HL-60 (cell line): Measurements from ENCODE around the gene LIMS2.

Source experiments
- GABPA ChIP-seq: IDR thresholded peaks from 2 replicates; pipeline ENCODE4 v1.6.1; 2012; ENCODE audit warnings: low read depth
- POLR2AphosphoS5 ChIP-seq: IDR thresholded peaks from 2 replicates; pipeline ENCODE4 v1.6.1; 2012; ENCODE audit warnings: low read depth
- REST ChIP-seq: IDR thresholded peaks from 2 replicates; pipeline ENCODE4 v1.6.1; 2012; ENCODE audit warnings: low read depth; ENCODE audit not compliant: insufficient replicate concordance
- SPI1 ChIP-seq: IDR thresholded peaks from 2 replicates; pipeline ENCODE4 v1.6.1; 2012; ENCODE audit warnings: low read depth, mild to moderate bottlenecking, borderline replicate concordance
- TF ChIP-seq, protein P1 (sequence below): IDR thresholded peaks from one replicate; pipeline ENCODE4 v1.5.1; 2011; ENCODE audit warnings: low read length, control low read depth, inconsistent platforms; ENCODE audit not compliant: insufficient read depth

DNA sequence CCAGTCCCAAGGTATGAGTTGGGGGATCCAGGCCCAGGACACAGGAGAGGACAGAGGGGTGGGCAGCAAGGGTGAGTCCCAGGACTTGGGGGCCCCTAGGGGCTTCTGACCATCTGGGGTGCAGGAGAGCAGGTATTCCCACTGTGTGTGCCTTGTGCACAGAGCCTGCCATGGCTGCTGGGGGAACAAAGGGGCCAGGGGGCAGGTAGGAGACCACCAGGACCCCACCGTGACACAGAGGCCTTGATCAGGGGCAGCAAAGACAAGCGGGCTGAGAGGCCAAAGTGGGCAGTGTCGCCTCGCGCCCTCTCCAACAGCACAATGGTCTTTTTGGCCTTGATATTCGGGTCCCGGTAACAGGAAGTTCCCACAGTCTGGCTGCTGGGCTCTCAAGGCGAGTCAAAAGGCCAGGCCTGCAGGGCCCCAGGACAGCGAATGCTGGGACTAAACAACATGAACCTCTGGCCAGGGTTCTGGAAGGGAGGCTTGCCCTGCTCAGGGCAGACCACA, 41.7 kb downstream of the LIMS2 start:
- TF ChIP-seq, protein P1, sequence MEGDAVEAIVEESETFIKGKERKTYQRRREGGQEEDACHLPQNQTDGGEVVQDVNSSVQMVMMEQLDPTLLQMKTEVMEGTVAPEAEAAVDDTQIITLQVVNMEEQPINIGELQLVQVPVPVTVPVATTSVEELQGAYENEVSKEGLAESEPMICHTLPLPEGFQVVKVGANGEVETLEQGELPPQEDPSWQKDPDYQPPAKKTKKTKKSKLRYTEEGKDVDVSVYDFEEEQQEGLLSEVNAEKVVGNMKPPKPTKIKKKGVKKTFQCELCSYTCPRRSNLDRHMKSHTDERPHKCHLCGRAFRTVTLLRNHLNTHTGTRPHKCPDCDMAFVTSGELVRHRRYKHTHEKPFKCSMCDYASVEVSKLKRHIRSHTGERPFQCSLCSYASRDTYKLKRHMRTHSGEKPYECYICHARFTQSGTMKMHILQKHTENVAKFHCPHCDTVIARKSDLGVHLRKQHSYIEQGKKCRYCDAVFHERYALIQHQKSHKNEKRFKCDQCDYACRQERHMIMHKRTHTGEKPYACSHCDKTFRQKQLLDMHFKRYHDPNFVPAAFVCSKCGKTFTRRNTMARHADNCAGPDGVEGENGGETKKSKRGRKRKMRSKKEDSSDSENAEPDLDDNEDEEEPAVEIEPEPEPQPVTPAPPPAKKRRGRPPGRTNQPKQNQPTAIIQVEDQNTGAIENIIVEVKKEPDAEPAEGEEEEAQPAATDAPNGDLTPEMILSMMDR, result no peak
- no peak for TF ChIP-seq REST
- TF ChIP-seq POLR2AphosphoS5, result no peak
- TF ChIP-seq GABPA, result no peak
- TF ChIP-seq SPI1, result no peak
